ENCODE measurements around the gene RPL38.
A peak's percentile ranks its signal among the peaks of the same experiment; 100 is the strongest.

The RPL38 gene

GRCh38 chr17:74210191-74211140 lies 7.0 kb downstream of the RPL38 start:
- peak; percentile 67 to 68 for DNase-seq (ENCODE audit: low read depth in 2 of 2)

- no peak for DNase-seq (ENCODE audit: low read depth in 2 of 2)
Observed at GRCh38 chr17:74211141-74211911, 7.8 kb downstream of the RPL38 start.

DNA sequence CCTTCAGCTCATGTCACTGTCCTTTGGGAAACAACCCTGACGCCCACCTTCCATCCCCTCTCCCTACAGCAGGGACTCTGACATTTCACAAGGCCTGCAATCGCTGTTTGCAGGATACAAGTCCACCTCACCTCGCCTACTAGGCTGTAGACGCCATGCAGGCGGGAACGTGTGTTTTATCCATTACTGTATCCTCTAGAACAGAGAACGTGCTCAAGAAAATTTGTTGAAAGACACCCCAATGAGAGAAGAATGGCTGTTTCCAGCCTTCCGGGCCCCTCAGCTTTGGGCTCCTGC lies 8.4 kb downstream of the RPL38 start:
- DNase-seq (ENCODE audit: low read depth in 2 of 2) = no peak

DNA sequence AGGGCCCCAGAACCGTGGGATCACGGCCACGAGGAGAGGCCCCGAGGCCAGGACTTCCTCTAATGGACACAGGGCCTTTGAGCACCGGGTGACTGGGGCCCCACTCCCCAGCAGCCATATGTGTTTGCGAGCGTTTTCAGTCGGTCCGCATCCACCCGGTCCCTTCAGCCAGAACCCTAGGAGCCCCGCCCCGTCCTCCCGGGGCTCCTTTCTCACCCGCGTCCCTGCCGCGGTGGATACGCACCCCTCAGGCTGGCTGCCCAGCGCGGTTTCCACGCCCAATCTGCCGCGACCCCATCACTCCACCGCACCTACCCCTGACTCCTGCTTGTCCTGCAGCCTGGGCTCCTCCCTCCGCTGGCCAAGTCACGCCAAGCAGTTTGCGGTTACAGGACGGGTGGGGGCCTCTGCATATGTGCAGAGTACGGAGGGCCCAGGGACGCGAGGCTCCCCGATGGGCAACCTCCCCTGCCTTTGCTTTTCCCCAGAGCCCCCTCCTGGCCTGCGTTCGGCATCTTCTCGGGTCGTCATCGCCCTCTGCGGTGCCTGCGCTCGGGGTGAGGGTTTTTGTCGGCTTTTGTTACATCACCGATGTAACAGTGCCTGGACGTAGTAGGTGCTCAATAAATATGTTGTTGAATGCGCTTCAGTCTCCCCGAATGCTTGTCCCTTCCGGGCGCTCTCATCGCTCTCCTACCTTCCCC lies 8.9 kb downstream of the RPL38 start:
- no peak for DNase-seq (ENCODE audit: low read depth in 2 of 2)

- peak in 1 of 2 donors; percentile 41 for DNase-seq (ENCODE audit: low read depth in 2 of 2)
Observed at GRCh38 chr17:74212913-74213791, 9.7 kb downstream of the RPL38 start, which contains the start of gene TTYH2. Gene TTYH2 (plus strand): TSS chr17:74213571. CDS start chr17:74213588, 17 bp downstream.

- no peak for DNase-seq (ENCODE audit: low read depth in 2 of 2)
Observed at GRCh38 chr17:74213861-74214391, 10.4 kb downstream of the RPL38 start.

GRCh38 chr17:74214484-74215341 lies 11.2 kb downstream of the RPL38 start:
- no peak for DNase-seq (ENCODE audit: low read depth in 2 of 2)

DNA sequence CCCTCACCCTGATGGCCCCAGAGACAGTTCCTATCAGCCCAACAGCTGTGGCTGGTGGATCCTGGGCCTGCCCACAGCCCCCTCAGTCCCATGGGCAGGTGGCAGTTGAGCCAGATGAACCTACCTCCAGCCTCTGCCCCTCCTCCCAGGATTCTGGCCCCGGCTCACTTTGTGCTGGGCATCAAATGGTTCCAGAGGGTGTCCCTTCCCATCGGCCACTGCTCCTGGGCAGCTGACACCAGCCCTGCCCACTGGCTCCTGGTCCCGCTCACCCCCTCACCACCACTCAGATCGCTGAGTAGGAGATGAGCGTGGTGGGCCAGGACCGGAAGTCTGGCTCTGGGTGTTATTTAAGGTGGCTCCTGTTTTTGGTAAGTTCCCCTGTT lies 11.9 kb downstream of the RPL38 start:
- no peak for DNase-seq (ENCODE audit: low read depth in 2 of 2)

GRCh38 chr17:74216505-74216904 lies 13.0 kb downstream of the RPL38 start:
- DNase-seq (ENCODE audit: low read depth in 2 of 2) = no peak

DNA sequence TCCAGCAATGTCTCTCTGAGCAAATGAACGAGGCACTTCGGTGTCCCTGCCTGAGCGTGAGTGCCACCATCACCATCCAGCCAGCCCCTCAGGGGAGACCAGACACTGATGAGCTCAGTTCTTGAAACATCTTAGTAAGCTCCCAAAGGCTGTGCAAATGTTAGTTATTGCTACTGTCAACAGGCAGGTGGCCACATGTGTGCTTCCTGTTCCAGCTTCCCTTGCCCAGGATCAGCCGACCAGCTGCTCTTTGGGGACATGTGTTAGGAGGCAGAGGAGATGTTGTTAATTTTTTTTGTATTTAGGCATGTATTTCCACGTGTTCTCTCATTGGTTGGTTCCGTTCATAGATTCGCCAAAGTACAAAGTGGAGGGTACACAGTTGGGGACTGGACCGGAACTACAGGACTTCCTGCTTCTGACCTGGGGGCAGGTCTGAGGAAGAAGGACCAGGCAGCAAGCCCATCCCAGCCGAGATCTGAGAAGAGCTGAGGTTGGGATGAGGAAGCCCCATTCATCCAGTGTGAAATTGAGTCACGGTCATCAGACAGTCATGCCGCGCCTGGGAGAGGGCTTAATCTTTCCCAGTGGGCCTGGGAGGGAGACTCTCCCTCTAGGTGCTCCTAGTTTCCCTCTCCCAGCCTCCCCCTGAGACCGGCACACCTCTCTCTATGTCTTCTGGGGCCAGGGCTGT lies 13.7 kb downstream of the RPL38 start:
- no peak for DNase-seq (ENCODE audit: low read depth in 2 of 2)

GRCh38 chr17:74217888-74218287 lies 14.4 kb downstream of the RPL38 start:
- DNase-seq (ENCODE audit: low read depth in 2 of 2) = no peak

DNA sequence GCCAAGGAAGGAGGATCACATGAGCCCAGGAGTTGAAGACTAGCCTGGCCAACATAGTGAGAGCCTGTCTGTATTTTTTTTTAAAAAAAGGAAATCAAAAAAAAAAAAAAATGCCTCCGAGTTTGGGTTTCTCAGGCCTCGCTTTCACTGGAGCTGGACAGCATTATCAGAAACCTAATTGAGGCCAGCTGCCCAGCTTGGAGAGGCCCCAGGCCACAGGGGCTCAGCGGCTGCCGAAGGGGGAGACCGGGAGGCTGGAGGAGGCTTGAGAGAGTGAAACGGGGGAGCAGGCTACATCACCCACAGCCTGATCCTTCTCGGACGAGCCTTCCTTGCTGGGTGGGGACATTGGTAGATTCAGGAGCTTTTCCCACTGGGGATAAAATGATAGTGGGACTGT lies 15.0 kb downstream of the RPL38 start:
- DNase-seq (ENCODE audit: low read depth in 2 of 2) = no peak

- DNase-seq (ENCODE audit: low read depth in 2 of 2) = no peak
Observed at GRCh38 chr17:74219576-74220133, 16.2 kb downstream of the RPL38 start.

DNA sequence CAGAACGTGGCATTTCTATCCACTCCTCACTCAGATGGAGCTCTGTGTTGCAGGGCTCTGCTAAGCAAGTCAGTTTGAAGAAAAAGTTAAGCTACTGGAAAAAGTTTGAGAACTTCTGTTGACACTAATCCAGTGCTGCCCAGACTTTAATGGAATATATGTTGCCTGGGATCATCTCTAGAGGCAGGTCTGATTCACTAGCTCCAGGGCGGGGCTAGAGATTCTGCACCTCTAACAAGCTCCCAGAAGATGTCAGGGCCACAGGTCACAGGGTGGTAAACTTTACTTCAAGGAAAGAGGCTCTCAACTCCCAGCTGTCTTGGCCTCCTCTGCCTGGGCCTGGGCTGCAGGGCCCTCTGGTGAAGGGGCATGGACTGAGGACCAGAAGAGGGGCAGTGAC lies 16.7 kb downstream of the RPL38 start:
- no peak for DNase-seq (ENCODE audit: low read depth in 2 of 2)

GRCh38 chr17:74220946-74221818 lies 17.7 kb downstream of the RPL38 start:
- no peak for DNase-seq (ENCODE audit: low read depth in 2 of 2)

DNA sequence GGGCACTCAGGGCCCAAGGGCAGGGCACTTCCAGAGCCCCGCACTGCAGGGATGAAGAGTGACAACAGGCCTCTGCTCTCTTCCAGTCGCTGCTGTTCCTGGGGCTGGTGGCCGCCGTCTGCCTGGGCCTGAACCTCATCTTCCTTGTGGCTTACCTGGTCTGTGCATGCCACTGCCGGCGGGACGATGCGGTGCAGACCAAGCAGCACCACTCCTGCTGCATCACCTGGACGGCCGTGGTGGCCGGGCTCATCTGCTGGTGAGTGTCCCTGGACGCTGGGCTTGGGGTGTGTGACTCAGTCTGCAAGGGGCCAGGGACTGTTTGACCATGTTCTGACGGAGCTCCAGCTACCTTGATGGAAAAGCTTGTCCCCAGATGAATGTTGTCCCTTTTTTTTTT lies 18.9 kb downstream of the RPL38 start:
- no peak for DNase-seq (ENCODE audit: low read depth in 2 of 2)

GRCh38 chr17:74223901-74224300 lies 20.4 kb downstream of the RPL38 start:
- DNase-seq (ENCODE audit: low read depth in 2 of 2) = no peak
